IPS DF 6.9 (cell line): Measurements from ENCODE around the gene CHMP6.
A peak's percentile ranks its signal among the peaks of the same experiment; 100 is the strongest.

Experiments
- DNase-seq: peaks from one replicate; pipeline ENCODE4 v3.0.0-alpha.2; 2013; ENCODE audit warnings: low read depth, low spot score
- H3K27ac ChIP-seq: one replicate; pipeline ENCODE4 v1.5.1; 2013; ENCODE audit warnings: low read length, control low read depth
- H3K27me3 ChIP-seq: 2 replicates; pipeline ENCODE4 v1.6.1; 2013; ENCODE audit warnings: mild to moderate bottlenecking, low read length; ENCODE audit not compliant: control insufficient read depth, insufficient read depth
- H3K36me3 ChIP-seq: 2 replicates; pipeline ENCODE4 v1.6.1; 2013; ENCODE audit warnings: low read length; ENCODE audit not compliant: control insufficient read depth, insufficient read depth
- H3K4me1 ChIP-seq: 2 replicates; pipeline ENCODE4 v1.6.1; 2013; ENCODE audit warnings: low read length; ENCODE audit not compliant: control insufficient read depth, insufficient read depth
- H3K4me3 ChIP-seq: 2 replicates; pipeline ENCODE4 v1.5.1; 2013; ENCODE audit warnings: mild to moderate bottlenecking, low read length
- H3K9me3 ChIP-seq: 2 replicates; pipeline ENCODE4 v1.6.1; 2013; ENCODE audit warnings: low read length, inconsistent platforms; ENCODE audit not compliant: control insufficient read depth, insufficient read depth
- WGBS: extraction: QIAGEN DNeasy Blood & Tissue Kit; methylation state at CpG from one replicate; pipeline ENCODE4 v1.1.7; 2013; ENCODE audit warnings: mixed read lengths, missing lambda C conversion rate; ENCODE audit not compliant: insufficient read length, insufficient coverage; 5-methylcytosine and 5-hydroxymethylcytosine counted together

The CHMP6 gene

GRCh38 chr17:80976701-80977100, 14.9 kb upstream of the CHMP6 start:
- no peak for DNase-seq
- no peaks in the 10 kb centered on the region for H3K36me3 ChIP-seq
- no peaks in the 10 kb centered on the region; the same call in 1 of the 2 replicates for H3K27me3 ChIP-seq
- peaks cover 3% of the 10 kb centered on the region; the same call in 1 of the 2 replicates for H3K4me1 ChIP-seq
- H3K27ac ChIP-seq: no peak overlapping the region
- H3K4me3 ChIP-seq: no peak overlapping the region
- no CpG with 5 or more reads among the region's 3 CpGs for WGBS
- no peaks in the 10 kb centered on the region for H3K9me3 ChIP-seq

DNA sequence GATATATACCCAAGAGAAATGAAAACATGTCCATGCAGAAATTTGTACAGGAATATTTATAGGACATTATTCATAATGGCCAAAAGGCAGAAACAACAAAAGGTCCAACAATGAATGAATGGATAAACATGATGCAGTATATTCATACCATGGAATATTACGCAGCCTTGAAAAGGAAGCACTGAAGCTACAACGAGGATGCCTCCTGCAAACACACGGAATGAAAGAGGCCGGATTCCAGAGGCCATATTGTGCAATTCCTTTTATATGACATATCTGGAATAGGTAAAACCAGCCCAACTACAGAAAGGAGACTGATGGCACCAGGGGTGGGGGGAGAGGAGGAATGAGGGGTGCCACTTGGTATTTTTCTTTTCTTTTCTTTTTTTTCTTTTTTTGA, 14.5 kb upstream of the CHMP6 start:
- no peak overlapping the region for H3K4me3 ChIP-seq
- H3K27me3 ChIP-seq: no peaks in the 10 kb centered on the region; the same call in 1 of the 2 replicates
- no peaks in the 10 kb centered on the region for H3K9me3 ChIP-seq
- no peak overlapping the region for H3K27ac ChIP-seq
- H3K4me1 ChIP-seq: peaks cover 3% of the 10 kb centered on the region; the same call in 1 of the 2 replicates
- no peaks in the 10 kb centered on the region for H3K36me3 ChIP-seq
- DNase-seq: no peak
- WGBS: no CpG with 5 or more reads among the region's 4 CpGs

DNA sequence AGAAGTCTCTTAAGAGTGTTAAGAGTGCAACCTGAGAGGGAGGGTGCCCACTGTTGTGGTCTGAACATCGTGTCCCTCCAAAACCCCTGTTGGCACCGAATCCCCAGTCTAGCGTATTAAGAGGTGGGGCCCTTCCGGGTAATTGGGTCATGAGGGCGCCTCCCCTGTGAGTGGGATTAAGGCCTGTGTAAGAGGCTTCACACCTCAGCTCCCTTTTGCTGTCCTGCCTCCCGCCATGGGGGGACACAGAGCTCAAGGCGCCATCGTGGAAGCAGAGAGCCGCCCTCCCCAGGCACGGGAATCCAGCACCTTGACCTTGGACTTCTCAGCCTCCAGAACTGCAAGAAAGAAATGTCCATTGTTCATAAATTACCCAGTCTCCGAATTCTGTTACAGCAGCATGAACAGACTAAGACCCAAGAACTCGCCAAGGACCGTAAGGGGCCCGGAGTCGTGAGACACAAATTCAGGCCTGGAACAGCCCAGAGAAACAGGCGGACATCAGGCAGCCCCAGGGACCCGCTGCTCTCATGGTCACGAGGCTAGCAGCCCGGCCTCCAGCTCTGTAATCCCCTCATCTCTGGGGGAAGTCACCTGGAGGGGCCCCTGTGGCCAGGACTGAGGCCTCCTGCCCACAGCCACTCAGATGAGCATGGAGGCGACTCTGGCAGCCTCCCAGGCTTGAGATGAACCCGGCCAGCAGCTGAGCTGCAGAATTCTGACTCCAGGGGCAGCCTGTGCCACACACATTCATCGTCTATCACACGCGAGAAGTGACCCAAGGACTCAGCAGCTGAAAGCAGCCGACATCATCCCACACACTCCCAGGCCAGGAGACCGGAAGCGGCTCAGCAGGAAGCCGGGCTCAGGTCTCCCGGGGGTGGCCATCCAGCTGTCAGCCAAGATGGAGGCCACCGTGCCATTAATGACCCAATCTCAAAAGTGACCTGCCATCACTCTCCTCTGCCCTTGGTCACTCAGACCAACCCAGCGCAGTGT, 12.8 kb upstream of the CHMP6 start:
- no peak overlapping the region for H3K27ac ChIP-seq
- no peaks in the 10 kb centered on the region; the same call in 1 of the 2 replicates for H3K27me3 ChIP-seq
- H3K9me3 ChIP-seq: no peaks in the 10 kb centered on the region
- no peaks in the 10 kb centered on the region for H3K36me3 ChIP-seq
- no CpG with 5 or more reads among the region's 31 CpGs for WGBS
- H3K4me1 ChIP-seq: peaks cover 3% of the 10 kb centered on the region; the same call in 1 of the 2 replicates
- DNase-seq: no peak
- no peak overlapping the region for H3K4me3 ChIP-seq

- H3K27ac ChIP-seq: no peak overlapping the region
- H3K4me1 ChIP-seq: peaks cover 3% of the 10 kb centered on the region; the same call in 1 of the 2 replicates
- no CpG with 5 or more reads among the region's 26 CpGs for WGBS
- H3K9me3 ChIP-seq: no peaks in the 10 kb centered on the region
- H3K36me3 ChIP-seq: no peaks in the 10 kb centered on the region
- H3K27me3 ChIP-seq: no peaks in the 10 kb centered on the region; the same call in 1 of the 2 replicates
- H3K4me3 ChIP-seq: no peak overlapping the region
- DNase-seq: no peak
Measured at GRCh38 chr17:80979547-80980378, 11.9 kb upstream of the CHMP6 start.

DNA sequence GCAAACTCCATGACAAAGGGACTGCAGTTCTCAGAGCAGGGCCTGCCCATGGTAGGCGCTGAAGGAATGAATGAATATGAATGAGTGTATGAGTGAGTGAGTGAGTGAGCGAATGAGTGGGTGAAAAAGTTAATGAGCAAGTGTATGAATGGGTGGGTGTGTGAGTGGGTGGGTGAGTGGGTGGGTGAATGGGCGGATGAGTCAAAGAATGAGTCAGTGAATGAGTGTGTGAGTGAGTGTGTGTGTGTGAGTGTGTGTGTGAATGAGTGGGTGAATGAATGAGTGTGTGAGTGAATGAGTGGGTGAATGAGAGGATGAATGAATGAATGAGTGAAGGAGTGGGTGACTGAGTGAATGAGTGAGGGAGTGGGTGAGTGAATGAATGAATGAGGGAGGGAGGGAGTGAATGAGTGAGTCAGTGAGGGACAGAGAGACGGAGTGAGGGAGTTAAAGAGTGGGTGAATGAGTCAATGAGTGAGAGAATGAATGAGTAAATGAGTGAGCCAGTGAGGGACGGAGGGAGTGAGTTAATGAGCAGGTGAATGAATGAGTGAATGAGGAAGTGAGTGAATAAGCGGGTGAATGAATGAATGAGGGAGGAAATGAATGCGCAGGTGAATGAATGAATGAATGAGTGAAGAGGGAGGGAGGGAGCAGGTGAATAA, 11.1 kb upstream of the CHMP6 start:
- Histone ChIP-seq H3K27me3 (no peaks in the 10 kb centered on the region; the same call in 1 of the 2 replicates), H3K27ac (no peak overlapping the region), H3K36me3 (no peaks in the 10 kb centered on the region), H3K4me3 (no peak overlapping the region), H3K9me3 (no peaks in the 10 kb centered on the region), H3K4me1 (peaks cover 3% of the 10 kb centered on the region; the same call in 1 of the 2 replicates)
- WGBS: 100% methylated on average over 3 of the region's 7 CpGs
- DNase-seq: no peak

GRCh38 chr17:80981062-80981902, 10.4 kb upstream of the CHMP6 start:
- Histone ChIP-seq H3K9me3 (no peaks in the 10 kb centered on the region), H3K36me3 (no peaks in the 10 kb centered on the region), H3K4me1 (peaks cover 3% of the 10 kb centered on the region; the same call in 1 of the 2 replicates), H3K4me3 (peak overlapping the region; percentile 22; the same call in 1 of the 2 replicates), H3K27me3 (no peaks in the 10 kb centered on the region; the same call in 1 of the 2 replicates), H3K27ac (no peak overlapping the region)
- DNase-seq: no peak
- no CpG with 5 or more reads among the region's 65 CpGs for WGBS

DNA sequence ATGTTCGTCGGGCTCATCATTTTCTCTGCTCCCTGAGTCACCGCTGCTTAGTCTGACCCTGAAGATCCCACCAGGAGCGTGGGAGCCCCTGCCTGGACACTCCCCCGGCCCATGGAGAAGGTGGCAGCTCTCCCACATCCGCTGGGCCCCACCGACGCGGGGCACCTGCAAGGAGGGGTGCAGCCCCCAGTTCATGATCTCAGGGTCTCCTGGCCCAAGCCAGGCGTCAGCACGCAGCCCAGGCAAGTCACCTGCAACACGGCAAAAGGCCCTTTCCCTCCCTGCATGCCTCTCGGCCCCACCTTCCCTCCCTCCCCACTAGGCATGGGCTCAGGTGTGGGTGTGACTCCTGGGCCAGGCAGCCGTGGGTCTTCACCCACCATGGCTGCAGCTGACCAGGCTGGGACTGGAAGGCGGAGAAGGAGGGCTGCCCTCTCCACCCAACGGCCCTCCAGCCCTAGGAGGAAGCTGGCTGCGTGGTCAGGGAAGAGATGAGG, 9.7 kb upstream of the CHMP6 start:
- no peaks in the 10 kb centered on the region for H3K36me3 ChIP-seq
- no peak overlapping the region for H3K4me3 ChIP-seq
- no peak for DNase-seq
- no peaks in the 10 kb centered on the region for H3K9me3 ChIP-seq
- H3K4me1 ChIP-seq: peaks cover 3% of the 10 kb centered on the region; the same call in 1 of the 2 replicates
- no peak overlapping the region for H3K27ac ChIP-seq
- WGBS: no CpG with 5 or more reads among the region's 17 CpGs
- H3K27me3 ChIP-seq: no peaks in the 10 kb centered on the region; the same call in 1 of the 2 replicates

DNA sequence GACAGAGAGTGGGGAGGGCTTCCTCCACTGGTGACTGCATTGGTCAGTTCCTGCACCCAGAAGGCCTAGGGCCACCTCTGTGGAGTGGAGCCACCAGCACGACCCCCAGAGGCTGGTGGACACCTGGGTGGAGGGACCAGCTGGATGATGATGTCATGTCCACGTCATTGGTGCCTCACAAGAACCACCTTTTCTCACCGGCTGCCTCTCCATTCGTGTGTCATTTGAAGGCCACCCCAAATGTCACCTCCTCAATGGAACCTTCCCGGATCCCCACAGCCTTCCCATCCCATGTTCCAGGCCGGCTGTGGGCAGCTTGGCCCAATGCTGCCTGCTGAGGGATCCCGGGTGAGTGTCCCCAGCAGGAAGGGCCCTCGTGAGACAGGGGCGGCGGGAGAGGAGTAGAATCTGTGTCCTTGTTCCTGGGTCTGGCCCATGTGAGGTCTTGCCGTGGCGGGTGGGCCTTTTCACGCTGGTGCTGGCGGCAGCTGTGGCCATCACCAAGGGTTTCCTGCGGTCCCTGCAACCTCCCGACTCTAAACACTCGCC, 9.1 kb upstream of the CHMP6 start:
- no peak for DNase-seq
- Histone ChIP-seq H3K36me3 (no peaks in the 10 kb centered on the region), H3K4me1 (peaks cover 3% of the 10 kb centered on the region; the same call in 1 of the 2 replicates), H3K4me3 (no peak overlapping the region), H3K9me3 (no peaks in the 10 kb centered on the region), H3K27me3 (no peaks in the 10 kb centered on the region; the same call in 1 of the 2 replicates), H3K27ac (no peak overlapping the region)
- no CpG with 5 or more reads among the region's 17 CpGs for WGBS

DNA sequence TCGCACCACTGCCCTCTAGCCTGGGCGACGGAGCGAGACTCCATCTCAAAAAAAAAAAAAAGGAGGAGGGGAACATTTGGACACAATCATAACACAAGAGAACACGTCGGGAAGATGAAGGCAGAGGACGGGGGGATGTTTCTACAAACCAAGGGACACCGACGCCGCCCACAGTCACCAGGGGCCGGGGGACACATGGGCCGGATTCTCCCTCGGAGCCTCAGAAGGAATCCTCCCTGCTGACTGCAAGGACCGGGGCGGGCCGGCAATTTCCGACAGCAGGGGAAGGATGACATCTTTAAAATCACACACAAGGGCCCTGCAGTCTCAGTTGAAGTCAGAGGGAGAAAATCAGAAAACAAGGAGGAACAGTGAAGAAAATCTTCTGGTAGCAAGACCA, 8.1 kb upstream of the CHMP6 start:
- no peak overlapping the region for H3K4me3 ChIP-seq
- no peak for DNase-seq
- H3K4me1 ChIP-seq: peaks cover 3% of the 10 kb centered on the region; the same call in 1 of the 2 replicates
- H3K36me3 ChIP-seq: no peaks in the 10 kb centered on the region
- no peaks in the 10 kb centered on the region for H3K9me3 ChIP-seq
- no peak overlapping the region for H3K27ac ChIP-seq
- WGBS: no CpG with 5 or more reads among the region's 17 CpGs
- H3K27me3 ChIP-seq: no peaks in the 10 kb centered on the region; the same call in 1 of the 2 replicates
